Neutrophil (primary cell): ENCODE results near the gene SSH2.
A peak's percentile ranks its signal among the peaks of the same experiment; 100 is the strongest.

ENCODE experiments used
- H3K27ac ChIP-seq: fragments of 200-600 bp; sonication (generic); 2 replicates; pipeline ENCODE4 v1.5.1; 2016; ENCODE audit warnings: mild to moderate bottlenecking, moderate library complexity
- H3K27me3 ChIP-seq: fragments of 200-600 bp; sonication (generic); 2 replicates; pipeline ENCODE4 v1.6.0; 2016; ENCODE audit warnings: mild to moderate bottlenecking
- H3K36me3 ChIP-seq: fragments of 200-600 bp; sonication (generic); 2 replicates; pipeline ENCODE4 v1.5.1; 2017
- H3K4me1 ChIP-seq, 2 experiments: fragments of 200-600 bp in 1 of 2; sonication (generic) in 1 of 2; 1 replicate in 1 of 2; 2 replicates in 1 of 2; pipeline versions ENCODE4 v1.5.1 to v1.6.1; 2013 to 2016; ENCODE audit warnings: low read depth in 1 of 2, low read length in 1 of 2, mild to moderate bottlenecking in 1 of 2, moderate library complexity in 1 of 2; ENCODE audit not compliant: control insufficient read depth in 1 of 2, insufficient read depth in 1 of 2
- H3K4me3 ChIP-seq, 2 experiments: fragments of 200-600 bp in 1 of 2; sonication (generic) in 1 of 2; 1 replicate in 1 of 2; 2 replicates in 1 of 2; pipeline ENCODE4 v1.5.1; 2013 to 2016; ENCODE audit warnings: low read depth in 1 of 2, low read length in 1 of 2, mild to moderate bottlenecking in 1 of 2, moderate library complexity in 1 of 2
- H3K9me3 ChIP-seq: fragments of 200-600 bp; sonication (generic); 2 replicates; pipeline ENCODE4 v1.5.1; 2016
- TF ChIP-seq, protein P1 (sequence below): fragments of 200-600 bp; sonication (generic); IDR thresholded peaks from 2 replicates; pipeline ENCODE4 v1.5.1; 2016; ENCODE audit warnings: antibody characterized with exemption

The SSH2 gene

DNA sequence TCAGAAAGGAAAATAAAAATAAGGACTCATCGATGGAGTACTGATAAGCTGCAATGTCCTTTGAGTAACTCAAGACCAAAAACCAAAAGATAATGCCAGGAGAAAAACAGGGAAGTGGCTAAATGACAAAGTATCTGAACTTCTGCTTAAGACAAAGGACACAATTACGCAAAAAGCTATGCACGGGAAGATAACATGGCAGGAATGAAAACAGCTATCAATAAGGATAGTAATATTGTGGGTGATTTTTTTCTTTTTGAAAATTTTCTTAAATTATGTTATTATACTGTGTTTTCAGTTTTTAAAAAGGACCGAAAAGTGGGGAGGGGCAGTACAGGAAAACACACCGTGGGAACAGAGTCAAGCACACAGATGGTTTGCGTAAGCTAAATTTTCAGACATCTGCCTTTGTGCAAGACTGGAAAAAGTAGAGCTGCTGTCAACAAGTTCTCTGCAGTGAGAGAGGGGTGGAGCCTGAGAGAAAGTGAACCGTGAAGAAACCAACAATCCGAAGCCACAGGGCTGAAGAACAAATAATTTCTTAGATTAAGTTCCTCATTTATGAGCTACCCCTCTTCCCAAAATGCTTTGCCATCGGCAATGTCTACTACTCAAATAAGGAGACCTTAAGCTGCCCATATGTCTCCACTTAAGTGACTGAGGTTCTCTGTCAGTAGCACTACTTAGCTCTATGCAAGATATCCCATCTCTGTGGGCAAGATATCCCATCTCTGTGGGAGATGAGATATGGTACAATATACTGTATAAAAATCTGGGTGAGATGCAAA lies 207.4 kb downstream of the SSH2 start:
- H3K9me3 ChIP-seq: no peaks in the 10 kb centered on the region
- H3K4me1 ChIP-seq: peaks cover 96 to 100% of the 10 kb centered on the region in 2 experiments

DNA sequence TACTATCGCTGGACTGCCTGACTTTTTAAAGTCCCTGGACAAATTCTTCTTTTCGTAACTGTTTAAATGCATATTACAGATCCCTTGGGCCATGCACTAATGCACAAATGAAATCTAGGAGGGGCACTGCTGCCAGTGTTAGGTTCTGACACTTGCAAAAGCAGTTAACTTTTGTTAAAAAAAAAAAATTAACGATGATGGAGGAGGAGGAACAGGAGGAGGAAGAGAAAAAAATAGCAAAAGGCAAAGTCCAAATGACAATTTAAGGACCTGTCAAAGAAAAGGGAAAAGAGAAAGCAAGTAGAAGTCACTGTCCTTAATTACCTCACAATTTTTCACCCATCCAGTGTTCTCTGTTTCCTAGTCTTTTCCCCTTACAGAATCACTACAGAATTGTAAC lies 209.5 kb downstream of the SSH2 start:
- Histone ChIP-seq H3K9me3 (no peaks in the 10 kb centered on the region), H3K27ac (peak overlapping the region; percentile 98), H3K36me3 (peaks cover 14% of the 10 kb centered on the region), H3K27me3 (no peaks in the 10 kb centered on the region), H3K4me1 (peaks cover 96 to 100% of the 10 kb centered on the region in 2 experiments), H3K4me3 (peak overlapping the region; percentile 33 to 43)
- TF ChIP-seq, protein P1, sequence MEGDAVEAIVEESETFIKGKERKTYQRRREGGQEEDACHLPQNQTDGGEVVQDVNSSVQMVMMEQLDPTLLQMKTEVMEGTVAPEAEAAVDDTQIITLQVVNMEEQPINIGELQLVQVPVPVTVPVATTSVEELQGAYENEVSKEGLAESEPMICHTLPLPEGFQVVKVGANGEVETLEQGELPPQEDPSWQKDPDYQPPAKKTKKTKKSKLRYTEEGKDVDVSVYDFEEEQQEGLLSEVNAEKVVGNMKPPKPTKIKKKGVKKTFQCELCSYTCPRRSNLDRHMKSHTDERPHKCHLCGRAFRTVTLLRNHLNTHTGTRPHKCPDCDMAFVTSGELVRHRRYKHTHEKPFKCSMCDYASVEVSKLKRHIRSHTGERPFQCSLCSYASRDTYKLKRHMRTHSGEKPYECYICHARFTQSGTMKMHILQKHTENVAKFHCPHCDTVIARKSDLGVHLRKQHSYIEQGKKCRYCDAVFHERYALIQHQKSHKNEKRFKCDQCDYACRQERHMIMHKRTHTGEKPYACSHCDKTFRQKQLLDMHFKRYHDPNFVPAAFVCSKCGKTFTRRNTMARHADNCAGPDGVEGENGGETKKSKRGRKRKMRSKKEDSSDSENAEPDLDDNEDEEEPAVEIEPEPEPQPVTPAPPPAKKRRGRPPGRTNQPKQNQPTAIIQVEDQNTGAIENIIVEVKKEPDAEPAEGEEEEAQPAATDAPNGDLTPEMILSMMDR: no peak

More for the DNA sequence above, 207.4 kb downstream of the SSH2 start:
- peak overlapping the region; percentile 98 for H3K27ac ChIP-seq
- peaks cover 8% of the 10 kb centered on the region for H3K36me3 ChIP-seq
- TF ChIP-seq, protein P1: peak; percentile 14
- no peaks in the 10 kb centered on the region for H3K27me3 ChIP-seq
- peak overlapping the region; percentile 42 to 43 for H3K4me3 ChIP-seq

DNA sequence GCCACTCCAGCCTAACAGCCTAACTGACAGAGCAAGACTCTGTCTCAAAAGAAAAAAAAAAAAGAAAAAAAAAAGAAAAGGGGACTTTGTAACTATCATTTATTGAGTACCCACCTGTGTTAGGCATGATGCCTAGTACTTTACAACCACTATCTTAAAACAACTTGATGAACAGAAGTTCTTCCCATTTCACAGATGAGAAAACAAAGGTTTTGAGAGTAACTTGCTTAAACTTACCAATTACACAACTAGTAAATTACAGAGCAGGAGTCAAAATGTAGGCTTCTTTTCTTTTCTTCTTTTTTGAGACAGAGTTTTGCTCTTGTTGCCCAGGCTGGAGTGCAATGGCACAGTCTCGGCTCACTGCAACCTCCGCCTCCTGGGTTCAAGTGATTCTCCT lies 210.6 kb downstream of the SSH2 start:
- Histone ChIP-seq H3K4me3 (peak overlapping the region in 1 of 2 experiments; percentile 43), H3K27me3 (no peaks in the 10 kb centered on the region), H3K36me3 (peaks cover 14% of the 10 kb centered on the region), H3K4me1 (peaks cover 96 to 97% of the 10 kb centered on the region in 2 experiments), H3K9me3 (no peaks in the 10 kb centered on the region), H3K27ac (peak overlapping the region; percentile 98)
- TF ChIP-seq, protein P1: no peak

- Histone ChIP-seq H3K4me3 (no peak overlapping the region), H3K4me1 (peaks cover 96 to 97% of the 10 kb centered on the region in 2 experiments), H3K9me3 (no peaks in the 10 kb centered on the region), H3K27me3 (no peaks in the 10 kb centered on the region), H3K27ac (peak overlapping the region; percentile 98), H3K36me3 (peaks cover 14% of the 10 kb centered on the region)
- TF ChIP-seq, protein P1: no peak
These were observed 211.5 kb downstream of the SSH2 start for GRCh38 chr17:29718446-29719039.

GRCh38 chr17:29717817-29718216 lies 212.2 kb downstream of the SSH2 start:
- peak overlapping the region; percentile 3 to 25 for H3K4me3 ChIP-seq
- TF ChIP-seq, protein P1: no peak

More at GRCh38 chr17:29717817-29718216, 212.2 kb downstream of the SSH2 start:
- Histone ChIP-seq H3K9me3 (no peaks in the 10 kb centered on the region), H3K27ac (peak overlapping the region; percentile 88), H3K4me1 (peaks cover 96 to 97% of the 10 kb centered on the region in 2 experiments), H3K27me3 (no peaks in the 10 kb centered on the region), H3K36me3 (peaks cover 16% of the 10 kb centered on the region)
